HG03064 (cell line): ENCODE measurements around the gene C2CD4C.
"Not testable (repeated sequence)": the region's sequence is repeated elsewhere in the genome, so short reads cannot be mapped to it uniquely, and the experiment has no call there.

Experiments
- ATAC-seq: cut with Tn5 transposase; IDR thresholded peaks from one replicate; pipeline ENCODE4 v1.9.1; 2021; ENCODE audit warnings: low read depth; ENCODE audit not compliant: unreplicated experiment

The C2CD4C gene

DNA sequence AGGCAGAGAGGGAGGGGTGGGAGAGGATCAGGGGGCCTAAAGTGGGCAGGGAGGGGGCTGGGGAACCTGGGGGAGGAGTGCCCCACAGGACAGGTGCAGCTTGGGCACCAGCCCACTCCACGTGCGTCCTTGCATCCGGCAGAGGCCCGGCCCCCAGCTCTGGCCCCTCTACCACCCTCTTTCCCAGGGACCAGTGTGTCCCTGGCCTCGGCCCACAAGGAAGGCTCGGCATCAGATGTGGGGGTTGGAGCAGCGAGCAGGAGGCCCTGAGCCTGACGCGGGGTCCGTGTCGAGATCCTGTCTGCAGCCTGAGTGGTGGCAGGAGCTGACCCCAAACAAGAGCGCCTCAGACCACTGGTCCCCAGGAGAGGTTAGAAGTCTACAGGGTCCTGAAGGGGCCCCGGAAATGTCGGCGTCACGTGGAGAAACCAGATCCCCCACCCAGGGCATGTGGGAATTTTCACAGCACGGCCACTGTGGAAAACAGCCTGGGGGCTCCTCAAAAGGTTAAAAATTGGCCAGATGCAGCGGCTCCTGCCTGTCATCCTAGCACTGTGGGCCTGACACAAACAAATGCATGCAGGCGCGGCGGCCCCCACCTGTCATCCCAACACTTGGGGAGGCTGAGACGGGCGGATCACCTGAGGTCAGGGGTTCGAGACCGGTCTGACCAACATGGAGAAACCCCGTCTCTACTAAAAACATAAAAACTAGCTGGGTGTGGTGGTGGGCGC is 30.4 kb upstream of the C2CD4C start:
- no peak for ATAC-seq

DNA sequence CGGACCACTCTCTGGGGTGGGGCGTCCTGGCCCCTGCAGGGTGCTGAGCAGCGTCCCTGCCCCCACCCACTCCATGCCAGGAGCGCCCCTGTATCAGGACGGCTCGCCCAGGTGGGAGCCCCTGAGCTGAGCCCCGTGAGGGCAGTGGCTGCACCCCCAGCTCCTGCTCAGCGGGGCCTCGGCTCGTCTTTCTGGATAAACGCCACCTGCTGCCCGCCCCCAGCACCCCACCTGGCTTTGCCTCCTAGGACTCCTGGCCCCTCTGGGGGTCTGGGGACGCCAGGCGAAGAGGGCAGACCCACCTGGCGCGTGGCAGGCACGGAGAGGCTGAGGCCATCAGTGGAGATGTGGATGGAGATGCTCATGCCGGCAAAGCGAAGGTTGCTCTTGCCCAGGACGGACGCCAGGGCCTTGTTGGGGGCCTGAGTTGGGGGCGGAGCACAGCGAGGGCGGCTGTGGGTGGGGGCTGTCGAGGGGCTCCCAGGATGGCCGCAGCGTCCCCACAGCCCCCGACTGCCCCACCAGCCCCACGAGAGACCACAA is 29.5 kb upstream of the C2CD4C start:
- no peak for ATAC-seq

DNA sequence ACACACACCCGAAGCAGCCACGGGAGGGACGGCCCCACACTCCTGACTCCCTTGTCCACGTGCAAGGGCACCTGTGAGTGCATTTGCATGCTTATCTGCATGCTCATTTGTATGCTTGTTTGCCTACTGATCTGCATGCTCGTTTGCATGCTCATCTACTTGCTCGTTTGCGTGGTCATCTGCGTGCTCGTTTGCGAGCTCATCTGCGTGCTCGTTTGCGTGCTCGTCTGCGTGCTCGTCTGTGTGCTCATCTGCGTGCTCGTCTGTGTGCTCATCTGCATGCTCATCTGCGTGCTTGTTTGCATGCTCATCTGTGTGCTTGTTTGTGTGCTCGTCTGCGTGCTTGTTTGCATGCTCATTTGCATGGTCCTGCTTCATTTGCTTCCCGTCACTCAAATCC is 28.1 kb upstream of the C2CD4C start:
- ATAC-seq: no peak

DNA sequence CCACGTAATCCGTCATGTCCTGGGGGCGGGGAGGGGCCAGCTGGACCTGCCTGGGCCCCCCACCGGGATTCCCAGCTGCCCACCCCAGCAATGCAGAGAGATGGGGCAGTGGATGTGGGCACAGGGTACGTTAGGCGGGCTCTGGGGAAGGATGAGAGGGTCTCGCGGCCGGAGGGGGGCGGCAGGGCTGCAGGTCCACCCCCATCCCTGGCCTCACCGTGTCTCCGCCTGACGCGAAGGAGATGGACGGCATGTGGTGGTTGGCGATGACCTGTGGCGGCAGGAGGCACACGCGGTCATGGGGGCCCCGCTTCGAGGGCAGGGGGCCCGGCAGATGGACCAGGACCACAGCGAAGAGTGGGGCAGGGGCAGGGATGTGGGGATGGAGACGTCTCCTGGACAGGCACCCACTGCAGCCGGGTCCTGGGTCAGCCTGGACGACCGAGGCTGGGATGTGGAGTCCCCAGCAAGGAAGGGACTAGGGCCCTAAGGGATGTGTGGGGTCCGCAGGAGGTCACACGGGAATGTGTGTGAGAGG is 27.5 kb upstream of the C2CD4C start:
- no peak for ATAC-seq

- ATAC-seq: no peak
Observed at GRCh38 chr19:435707-436412, 26.9 kb upstream of the C2CD4C start.

DNA sequence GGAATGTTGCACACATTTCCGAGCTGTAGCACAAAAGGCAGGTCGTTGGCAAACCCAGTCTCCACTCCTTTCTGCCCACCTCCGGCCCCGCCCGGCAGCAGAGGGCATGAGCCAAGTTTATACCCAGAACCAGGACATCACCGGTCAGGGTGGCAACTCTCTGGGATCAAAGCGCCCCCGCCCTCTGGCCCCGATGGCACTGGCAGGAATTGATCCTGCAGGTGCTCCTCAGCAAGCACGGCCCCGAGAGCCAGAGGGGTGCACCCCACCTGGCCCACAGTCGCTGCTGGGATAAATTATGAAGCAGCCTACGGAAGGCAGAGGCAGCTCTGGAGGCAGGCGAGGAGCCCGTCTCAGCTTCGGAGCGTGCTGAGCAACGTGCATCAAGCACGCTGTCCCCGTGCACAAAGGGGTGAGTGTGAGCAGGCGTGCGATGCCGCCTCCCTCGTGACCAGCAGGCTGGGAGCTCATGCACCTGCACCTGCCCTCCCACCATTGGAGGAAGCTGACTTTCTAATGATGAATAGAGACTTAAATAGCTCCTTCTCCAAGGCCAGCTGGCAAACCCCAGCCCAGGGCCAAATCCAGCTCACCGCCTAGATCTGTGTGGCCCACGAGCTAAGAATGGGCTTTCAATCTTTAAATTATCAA is 26.2 kb upstream of the C2CD4C start:
- no peak for ATAC-seq

- ATAC-seq: no peak
Observed at GRCh38 chr19:434152-434960, 25.4 kb upstream of the C2CD4C start.

- ATAC-seq: no peak
Observed at GRCh38 chr19:430701-431100, 21.8 kb upstream of the C2CD4C start.

GRCh38 chr19:428149-428548 is 19.2 kb upstream of the C2CD4C start:
- ATAC-seq: no peak

DNA sequence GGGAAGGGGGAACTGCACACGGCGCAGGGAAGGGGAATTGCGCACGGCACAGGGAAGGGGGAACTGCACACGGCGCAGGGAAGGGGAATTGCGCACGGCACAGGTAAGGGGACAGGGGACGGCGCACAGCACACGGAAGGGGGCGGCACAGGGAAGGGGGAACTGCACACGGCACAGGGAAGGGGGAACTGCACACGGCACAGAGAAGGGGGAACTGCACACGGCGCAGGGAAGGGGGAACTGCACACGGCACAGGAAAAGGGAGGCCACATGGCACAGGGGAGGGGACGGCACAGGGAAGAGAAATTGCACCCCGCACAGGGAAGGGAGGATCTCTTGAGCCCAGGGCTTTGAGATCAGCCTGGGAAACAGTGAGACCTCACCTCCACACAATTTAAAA is 18.7 kb upstream of the C2CD4C start:
- not testable (repeated sequence) for ATAC-seq

DNA sequence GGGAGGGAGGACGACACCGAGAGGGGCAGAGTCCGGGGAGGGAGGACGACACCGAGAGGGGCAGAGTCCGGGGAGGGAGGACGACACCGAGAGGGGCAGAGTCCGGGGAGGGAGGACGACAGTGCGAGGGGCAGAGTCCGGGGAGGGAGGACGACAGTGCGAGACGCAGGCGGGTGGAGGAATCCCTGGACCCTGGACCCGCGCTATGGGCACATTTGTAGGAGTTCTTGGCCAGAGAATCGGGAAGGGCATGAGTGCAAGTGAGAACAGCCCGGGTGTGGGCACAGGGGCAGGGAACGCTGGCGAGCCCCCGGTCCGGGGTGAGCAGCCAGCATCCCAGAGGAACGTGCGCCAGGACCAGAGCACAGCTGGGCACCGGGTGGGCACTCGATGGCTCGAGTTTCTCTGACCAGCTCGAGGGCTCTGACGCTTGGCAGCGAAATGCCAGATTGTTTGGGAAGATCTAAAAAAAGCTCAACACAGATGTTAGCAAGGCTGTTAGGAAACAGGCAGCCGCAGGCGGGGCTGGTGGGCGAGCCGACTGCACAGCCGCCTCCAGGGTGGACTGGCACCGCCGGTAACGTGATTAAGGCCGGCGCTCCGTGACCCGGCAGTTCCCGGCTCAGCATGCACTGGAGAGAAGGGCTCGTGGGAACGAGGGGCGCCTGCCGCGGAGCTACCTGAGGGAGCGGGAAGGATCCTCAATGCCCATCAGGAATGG is 17.9 kb upstream of the C2CD4C start:
- no peak for ATAC-seq

DNA sequence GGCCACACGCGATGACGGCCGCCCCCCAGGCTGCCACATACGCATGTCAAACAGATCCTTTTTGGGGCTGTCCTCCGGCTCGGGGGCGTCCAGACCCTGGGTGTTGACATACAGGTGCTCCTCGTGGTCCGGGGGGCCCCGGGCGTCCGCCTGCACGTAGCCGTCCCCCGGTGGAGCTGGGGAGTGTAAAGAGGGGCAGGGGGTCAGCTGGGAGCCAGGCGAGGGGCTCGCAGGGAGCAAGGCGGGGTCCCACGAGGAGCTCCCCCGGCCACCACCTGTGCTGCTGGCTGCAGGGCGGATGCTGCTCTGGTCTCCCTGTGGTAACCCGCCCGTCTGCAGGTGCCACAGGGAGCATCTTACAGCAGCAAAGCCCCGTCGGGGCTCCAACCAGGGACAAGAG is 16.1 kb upstream of the C2CD4C start:
- ATAC-seq: no peak

- ATAC-seq: no peak
Observed at GRCh38 chr19:424546-424945, 15.6 kb upstream of the C2CD4C start.

DNA sequence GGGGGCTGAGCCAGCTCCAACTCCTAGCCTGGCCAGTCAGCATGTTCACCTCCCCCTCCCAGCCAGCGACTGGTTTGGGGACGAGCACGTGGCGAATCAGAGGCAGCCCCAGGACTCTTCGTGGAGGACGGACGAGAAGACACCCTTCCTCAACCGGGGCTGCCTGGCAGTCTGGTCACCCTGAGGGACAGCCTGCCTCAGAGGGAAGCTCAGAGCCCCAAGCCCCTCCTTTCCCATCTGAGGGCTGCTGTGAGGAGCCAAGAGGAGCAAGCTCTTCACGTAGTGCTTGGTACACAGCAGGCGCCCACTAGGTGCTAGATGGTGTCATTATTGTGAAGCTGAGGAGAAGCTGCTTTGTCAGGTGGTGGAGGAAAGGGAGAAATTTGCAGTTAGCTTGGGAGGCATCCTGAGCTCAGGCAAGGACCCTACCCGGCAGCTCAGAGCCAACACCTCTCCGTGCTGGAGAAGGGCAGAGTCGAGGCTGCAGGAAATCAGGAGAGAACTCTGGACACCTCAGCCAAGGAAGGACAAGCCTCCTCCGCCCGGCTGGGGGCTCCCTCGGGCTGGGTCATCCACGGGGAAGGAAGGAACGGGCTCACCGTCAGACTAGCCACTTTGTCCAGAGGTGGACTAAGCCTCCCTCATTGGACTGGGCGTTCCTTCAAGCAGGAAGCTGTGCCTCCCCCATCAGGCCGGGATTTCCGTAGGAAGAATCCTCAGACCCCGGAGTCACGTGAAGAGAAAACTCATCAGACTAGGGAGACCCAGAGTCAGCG is 14.9 kb upstream of the C2CD4C start:
- no peak for ATAC-seq

DNA sequence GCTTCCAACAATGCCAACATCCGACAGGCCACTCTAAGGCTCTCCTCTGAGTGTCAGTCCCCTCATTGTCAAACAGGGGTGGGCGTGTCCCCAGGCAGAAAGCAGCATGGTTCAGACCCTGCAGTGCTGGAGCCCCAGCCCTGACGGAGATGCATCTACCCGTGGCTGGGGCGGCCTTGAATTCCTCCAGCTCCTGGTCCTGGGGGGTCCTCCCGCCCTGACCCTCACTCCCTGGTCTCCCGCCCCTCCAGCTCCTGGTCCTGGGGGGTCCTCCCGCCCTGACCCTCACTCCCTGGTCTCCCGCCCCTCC is 13.9 kb upstream of the C2CD4C start:
- ATAC-seq: not testable (repeated sequence)

DNA sequence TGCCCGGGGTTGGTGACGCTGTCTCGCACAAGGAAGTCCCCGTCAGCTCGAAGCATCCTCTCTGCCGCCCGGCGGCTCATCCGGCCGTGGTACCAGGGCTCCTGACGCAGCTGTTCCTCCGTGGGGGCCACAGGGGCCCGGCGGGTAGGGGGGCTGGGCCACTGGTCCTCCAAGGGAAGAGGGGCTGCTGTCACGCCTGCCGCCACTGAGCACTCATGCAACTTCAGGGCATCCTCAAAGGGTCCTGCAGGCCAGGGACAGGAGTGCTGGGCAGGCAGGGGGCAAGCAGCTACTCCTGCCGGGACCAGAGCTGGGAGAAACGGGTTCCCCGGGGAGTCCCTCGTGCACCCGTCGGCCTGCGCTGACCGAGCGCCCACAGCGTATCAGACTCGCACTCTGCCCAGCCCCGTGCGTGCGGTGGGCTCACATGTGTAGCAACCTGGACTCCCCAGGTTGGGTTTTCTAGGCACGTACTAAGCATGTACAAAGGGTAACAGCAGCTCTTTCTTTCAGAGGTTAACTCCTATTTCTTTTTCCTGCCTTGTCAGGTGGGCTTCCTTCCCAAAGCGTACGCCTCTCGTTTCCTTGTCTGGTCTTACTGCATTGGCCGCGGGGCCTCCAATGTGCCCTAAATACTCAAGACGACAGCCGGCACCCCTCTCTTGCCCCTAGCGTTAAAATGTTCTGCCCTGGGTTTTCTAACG is 13.4 kb upstream of the C2CD4C start:
- ATAC-seq: no peak

DNA sequence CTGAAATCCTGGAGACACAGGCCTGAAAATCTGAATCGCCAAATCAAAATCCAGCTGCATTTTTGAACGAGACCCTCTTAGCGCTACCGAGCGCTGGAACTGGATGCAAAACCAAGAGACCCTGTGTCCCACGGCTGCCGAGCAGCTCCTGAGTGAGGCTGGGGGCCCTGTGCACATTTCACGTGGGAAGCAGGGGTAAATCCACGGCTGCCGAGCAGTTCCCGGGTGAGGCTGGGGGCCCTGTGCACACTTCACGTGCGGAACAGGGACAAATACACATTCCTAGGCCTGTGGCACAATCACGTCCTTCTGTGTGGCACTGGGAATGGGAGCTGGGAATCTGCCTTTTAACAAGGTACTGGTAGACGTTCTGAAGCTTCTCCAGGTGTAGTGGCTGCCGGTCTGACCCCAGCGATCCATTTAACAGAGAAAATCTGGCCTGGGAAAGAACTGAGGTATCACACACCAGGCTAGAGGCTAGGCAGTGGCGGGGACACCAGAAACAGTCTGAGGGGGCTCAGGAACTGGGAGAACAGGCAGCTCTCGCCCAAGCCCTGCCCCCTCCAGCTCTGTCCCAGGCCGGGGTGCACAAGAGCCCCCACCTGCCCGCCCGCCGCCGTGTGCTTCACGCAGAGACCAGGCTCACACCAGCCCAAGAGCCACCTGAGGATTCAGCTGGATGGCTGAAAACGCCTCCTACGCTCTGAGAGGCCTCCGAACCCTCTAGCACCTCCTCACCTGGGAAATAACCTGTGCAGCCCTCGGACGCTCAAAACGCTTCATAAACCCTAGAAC is 11.0 kb upstream of the C2CD4C start:
- ATAC-seq: no peak
